Gastrocnemius medialis (tissue), 4 donors: ENCODE data around the gene SLC43A3. TPM values are rescaled to one million over a fixed set of nuclear protein-coding genes. Genes with fewer than 3 reads are reported as not detected.
A peak's percentile ranks its signal among the peaks of the same experiment; 100 is the strongest.

Experiments used
- ATAC-seq, 2 donors: fragments of 150-250 bp; one replicate each; pipeline ENCODE4 v1.9.1; 2016
- DNase-seq, 2 donors: peaks; one replicate each; pipeline ENCODE4 v3.0.0-alpha.2; 2019
- H3K27ac ChIP-seq, 4 donors: fragments of 200-600 bp; sonication (generic); 1 replicate in 1 of 4; 2 replicates in 3 of 4; pipeline ENCODE4 v1.5.1; 2016 to 2018; ENCODE audit warnings: mild to moderate bottlenecking in 2 of 4, moderate library complexity in 1 of 4
- H3K27me3 ChIP-seq, 3 donors: fragments of 200-600 bp; sonication (generic) in 2 of 3; 1 replicate in 1 of 3; 2 replicates in 2 of 3; pipeline versions ENCODE4 v1.5.1 to v1.6.0; 2016 to 2019; ENCODE audit warnings: mild to moderate bottlenecking in 1 of 3, moderate library complexity in 1 of 3
- H3K36me3 ChIP-seq, 2 donors: fragments of 200-600 bp; sonication (generic) in 1 of 2; one replicate each; pipeline ENCODE4 v1.5.1; 2017 to 2018
- H3K4me1 ChIP-seq, 2 donors: fragments of 200-600 bp; sonication (generic) in 1 of 2; one replicate each; pipeline ENCODE4 v1.5.1; 2016 to 2017; ENCODE audit warnings: mild to moderate bottlenecking in 2 of 2
- H3K4me3 ChIP-seq, 4 donors: fragments of 200-600 bp; sonication (generic) in 3 of 4; 1 replicate in 1 of 4; 2 replicates in 3 of 4; pipeline ENCODE4 v1.5.1; 2016 to 2019; ENCODE audit warnings: mild to moderate bottlenecking in 2 of 4
- H3K9me3 ChIP-seq, 3 donors: fragments of 200-600 bp; sonication (generic) in 2 of 3; 1 replicate in 1 of 3; 2 replicates in 2 of 3; pipeline ENCODE4 v1.5.1; 2016 to 2019
- POLR2A ChIP-seq, 2 donors: fragments of 450-650 bp; IDR thresholded peaks; one replicate each; pipeline ENCODE4 v1.6.1; 2017; ENCODE audit warnings: antibody characterized with exemption in 2 of 2, mild to moderate bottlenecking in 2 of 2, moderate library complexity in 2 of 2
- in situ Hi-C, 4 donors: fragments of 200-750 bp; cut with MboI; loops; one replicate each; pipeline versions ENCODE4 v1.15.0 to v1.8.0; 2017; ENCODE audit warnings: low sequenced_read_pairs in 4 of 4
- intact Hi-C: fragments of 100-400 bp; cut with DNase I; formaldehyde crosslinking; loops from one replicate; pipeline ENCODE4 v1.15.1; 2023; ENCODE audit warnings: low total_unique reads
- total RNA-seq, 4 donors: library from RNA; depleted of rRNA; stranded (reverse); fragments of >200 nt; gene quantifications; one replicate each; pipeline versions ENCODE4 v1.1.0 to v1.2.3, GENCODE V29; 2016
- TF ChIP-seq, protein P1 (sequence below), 5 experiments: fragments of 450-650 bp in 3 of 5; fragments of 200-600 bp in 2 of 5; sonication (generic) in 2 of 5; IDR thresholded peaks in 4 of 5; conservative IDR thresholded peaks in 1 of 5; 1 replicate in 4 of 5; 2 replicates in 1 of 5; pipeline ENCODE4 v1.5.1; 2016 to 2019; ENCODE audit warnings: antibody characterized with exemption in 5 of 5, mild to moderate bottlenecking in 3 of 5, moderate library complexity in 3 of 5

SLC43A3 gene
- total RNA-seq, 4 donors from 2014 or later: 13.9 to 22.5 (median 20.3) TPM

DNA sequence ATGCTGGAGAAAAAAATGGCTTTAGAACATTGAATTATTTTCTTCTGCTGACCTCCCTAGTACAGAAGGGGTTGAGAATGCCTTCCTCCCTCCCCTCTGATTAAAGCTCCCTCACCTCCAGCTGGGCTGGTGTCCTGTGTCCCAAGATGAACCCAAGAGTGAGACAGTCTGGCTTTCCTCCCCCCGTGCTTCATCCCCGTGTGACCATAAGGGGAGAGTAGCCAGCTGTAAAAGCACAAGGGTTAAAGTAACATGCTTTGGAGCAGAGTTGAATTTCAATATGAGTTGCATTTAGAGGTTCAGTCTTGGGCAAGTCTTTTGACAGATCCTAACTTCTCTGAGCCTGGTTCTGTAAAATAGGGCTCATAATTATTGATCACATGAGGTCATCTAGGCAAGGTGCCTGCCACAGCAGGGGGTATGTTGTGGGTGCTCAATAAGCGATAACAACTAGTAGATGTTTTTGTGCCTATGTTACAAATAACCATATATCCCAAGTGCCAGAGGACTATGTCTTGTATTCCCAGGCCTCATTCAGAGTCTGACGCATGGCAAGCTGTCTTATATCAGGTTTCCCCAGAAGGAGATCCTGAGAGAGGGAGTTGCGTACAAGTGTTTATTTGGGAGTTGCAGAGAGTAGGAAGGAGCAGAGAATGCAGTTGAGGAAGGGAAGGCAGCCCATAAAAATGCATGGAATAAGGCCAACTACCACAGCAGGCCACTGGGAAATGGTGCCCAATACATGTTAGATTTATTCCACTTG, 40.6 kb downstream of the SLC43A3 start:
- H3K27ac ChIP-seq: peak overlapping the region; percentile 14 to 64 (median 42)
- H3K4me3 ChIP-seq: no peak overlapping the region
- TF ChIP-seq, protein P1, sequence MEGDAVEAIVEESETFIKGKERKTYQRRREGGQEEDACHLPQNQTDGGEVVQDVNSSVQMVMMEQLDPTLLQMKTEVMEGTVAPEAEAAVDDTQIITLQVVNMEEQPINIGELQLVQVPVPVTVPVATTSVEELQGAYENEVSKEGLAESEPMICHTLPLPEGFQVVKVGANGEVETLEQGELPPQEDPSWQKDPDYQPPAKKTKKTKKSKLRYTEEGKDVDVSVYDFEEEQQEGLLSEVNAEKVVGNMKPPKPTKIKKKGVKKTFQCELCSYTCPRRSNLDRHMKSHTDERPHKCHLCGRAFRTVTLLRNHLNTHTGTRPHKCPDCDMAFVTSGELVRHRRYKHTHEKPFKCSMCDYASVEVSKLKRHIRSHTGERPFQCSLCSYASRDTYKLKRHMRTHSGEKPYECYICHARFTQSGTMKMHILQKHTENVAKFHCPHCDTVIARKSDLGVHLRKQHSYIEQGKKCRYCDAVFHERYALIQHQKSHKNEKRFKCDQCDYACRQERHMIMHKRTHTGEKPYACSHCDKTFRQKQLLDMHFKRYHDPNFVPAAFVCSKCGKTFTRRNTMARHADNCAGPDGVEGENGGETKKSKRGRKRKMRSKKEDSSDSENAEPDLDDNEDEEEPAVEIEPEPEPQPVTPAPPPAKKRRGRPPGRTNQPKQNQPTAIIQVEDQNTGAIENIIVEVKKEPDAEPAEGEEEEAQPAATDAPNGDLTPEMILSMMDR (IDR thresholded peaks at IDR 0.05 in 4 of 5, conservative IDR thresholded peaks at IDR 0.05 in 1 of 5): no peak
- TF ChIP-seq POLR2A (IDR thresholded peaks at IDR 0.05): no peak
- intact Hi-C loops: no loop called here
- no peaks in the 10 kb centered on the region for H3K9me3 ChIP-seq
- H3K36me3 ChIP-seq: no peaks in the 10 kb centered on the region
- in situ Hi-C loops: no loop called here
- peaks cover 14 to 16% of the 10 kb centered on the region in 2 donors for H3K4me1 ChIP-seq
- H3K27me3 ChIP-seq: no peaks in the 10 kb centered on the region
- ATAC-seq (peak; percentile 85 to 91), DNase-seq (no peak)

DNA sequence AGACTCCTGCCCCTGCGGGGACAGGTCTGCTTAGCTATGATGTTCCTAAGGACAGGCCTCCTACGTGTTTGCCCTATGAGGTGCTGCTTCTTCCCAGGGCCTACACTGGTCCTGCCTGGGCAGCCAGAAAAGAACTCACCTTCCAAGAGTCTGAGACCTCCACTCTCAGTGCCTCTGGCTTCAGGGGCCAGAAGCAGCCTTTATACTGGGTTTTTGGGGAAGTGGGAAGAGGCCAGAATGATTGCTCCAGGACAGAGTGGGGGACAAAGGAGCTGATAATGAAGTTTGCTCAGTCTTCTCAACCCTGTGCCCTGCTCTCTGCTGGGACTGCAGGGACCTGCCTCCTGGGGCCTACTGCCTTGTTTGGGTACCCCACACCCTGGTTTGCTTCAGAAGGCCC, 45.9 kb downstream of the SLC43A3 start, which contains the start of gene PRG3:
Gene PRG3 (minus strand): TSS at position 176 of the 400 bp plus-strand sequence. CDS start 442 bp downstream, outside the sequence.
- intact Hi-C loops: no loop called here
- in situ Hi-C loops: no loop called here
- Histone ChIP-seq H3K9me3 (no peaks in the 10 kb centered on the region), H3K27ac (no peak within 1 kb of the TSS), H3K27me3 (no peaks in the 10 kb centered on the region), H3K4me3 (no peak within 1 kb of the TSS), H3K36me3 (no peaks in the 10 kb centered on the region), H3K4me1 (peaks cover 1 to 3% of the 10 kb centered on the region in 2 donors)
- no peak for TF ChIP-seq POLR2A (IDR thresholded peaks at IDR 0.05)
- TF ChIP-seq, protein P1 (IDR thresholded peaks at IDR 0.05 in 4 of 5, conservative IDR thresholded peaks at IDR 0.05 in 1 of 5): no peak
- ATAC-seq: no peak
- no peak for DNase-seq

DNA sequence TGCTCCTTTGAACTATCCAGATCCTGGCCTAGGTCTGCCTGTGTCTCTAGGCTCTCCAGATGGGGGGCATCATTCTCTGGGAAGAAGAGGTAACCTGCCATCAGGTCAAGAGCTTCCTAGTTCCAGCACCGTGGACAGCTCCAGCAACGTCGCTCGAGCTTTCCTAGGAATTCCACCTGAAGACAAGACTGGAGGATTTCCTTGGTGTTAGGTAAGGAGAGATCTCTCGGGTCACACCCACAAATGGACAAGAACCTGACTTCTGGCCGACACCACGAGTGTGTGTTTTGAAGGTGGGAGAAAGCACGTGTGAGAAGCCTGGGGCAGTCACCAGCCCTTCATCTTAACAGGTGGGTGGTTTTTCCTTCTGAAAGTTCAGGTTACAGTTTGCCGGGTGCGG, 47.2 kb downstream of the SLC43A3 start:
- in situ Hi-C loops (no loop called here), intact Hi-C loops (no loop called here)
- H3K27ac ChIP-seq: no peak overlapping the region
- ATAC-seq (no peak), DNase-seq (no peak)
- no peaks in the 10 kb centered on the region for H3K9me3 ChIP-seq
- H3K4me1 ChIP-seq: no peaks in the 10 kb centered on the region
- H3K27me3 ChIP-seq: no peaks in the 10 kb centered on the region
- H3K4me3 ChIP-seq: no peak overlapping the region
- H3K36me3 ChIP-seq: no peaks in the 10 kb centered on the region
- TF ChIP-seq, protein P1 (IDR thresholded peaks at IDR 0.05 in 4 of 5, conservative IDR thresholded peaks at IDR 0.05 in 1 of 5): no peak
- no peak for TF ChIP-seq POLR2A (IDR thresholded peaks at IDR 0.05)

DNA sequence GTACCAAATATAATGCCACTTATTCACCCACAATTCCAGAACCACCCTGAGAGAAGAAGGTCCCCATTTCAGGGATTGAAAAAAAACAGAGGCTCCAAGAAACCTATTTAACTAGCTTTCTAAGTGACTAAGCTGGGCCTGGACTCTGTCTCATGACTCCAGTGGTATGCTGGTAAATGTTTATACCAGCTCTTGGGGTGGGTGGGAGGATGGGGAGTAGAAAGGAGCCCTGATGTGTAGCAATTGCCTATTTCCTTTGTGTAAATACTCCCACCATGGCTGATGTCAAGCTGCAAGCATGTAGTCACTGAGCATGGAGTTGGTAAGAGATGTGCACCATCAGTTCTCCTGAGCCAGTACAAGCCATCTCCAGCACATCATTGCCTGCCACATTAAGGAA, 48.7 kb downstream of the SLC43A3 start:
- intact Hi-C loops (no loop called here), in situ Hi-C loops (no loop called here)
- TF ChIP-seq, protein P1 (IDR thresholded peaks at IDR 0.05 in 4 of 5, conservative IDR thresholded peaks at IDR 0.05 in 1 of 5): no peak
- no peak for TF ChIP-seq POLR2A (IDR thresholded peaks at IDR 0.05)
- Histone ChIP-seq H3K27me3 (no peaks in the 10 kb centered on the region), H3K4me1 (no peaks in the 10 kb centered on the region), H3K9me3 (no peaks in the 10 kb centered on the region), H3K27ac (no peak overlapping the region), H3K4me3 (no peak overlapping the region), H3K36me3 (no peaks in the 10 kb centered on the region)
- ATAC-seq: no peak
- DNase-seq: no peak
